DOHH2 (cell line): ENCODE measurements around the gene CLCA2.

Experiments used
- EZH2phosphoT487 ChIP-seq: fragments of 200-600 bp; sonication (generic); IDR thresholded peaks from 2 replicates; pipeline ENCODE4 v1.6.1; 2017; ENCODE audit warnings: borderline replicate concordance, mild to moderate bottlenecking, antibody characterized with exemption, low read length, moderate library complexity, mixed read lengths
- TF ChIP-seq, protein P1 (sequence below): fragments of 200-600 bp; sonication (generic); IDR thresholded peaks from one replicate; pipeline ENCODE4 v1.5.1; 2014; ENCODE audit warnings: antibody characterized with exemption, mild to moderate bottlenecking, low read depth, low read length; ENCODE audit not compliant: poor library complexity, severe bottlenecking

DNA sequence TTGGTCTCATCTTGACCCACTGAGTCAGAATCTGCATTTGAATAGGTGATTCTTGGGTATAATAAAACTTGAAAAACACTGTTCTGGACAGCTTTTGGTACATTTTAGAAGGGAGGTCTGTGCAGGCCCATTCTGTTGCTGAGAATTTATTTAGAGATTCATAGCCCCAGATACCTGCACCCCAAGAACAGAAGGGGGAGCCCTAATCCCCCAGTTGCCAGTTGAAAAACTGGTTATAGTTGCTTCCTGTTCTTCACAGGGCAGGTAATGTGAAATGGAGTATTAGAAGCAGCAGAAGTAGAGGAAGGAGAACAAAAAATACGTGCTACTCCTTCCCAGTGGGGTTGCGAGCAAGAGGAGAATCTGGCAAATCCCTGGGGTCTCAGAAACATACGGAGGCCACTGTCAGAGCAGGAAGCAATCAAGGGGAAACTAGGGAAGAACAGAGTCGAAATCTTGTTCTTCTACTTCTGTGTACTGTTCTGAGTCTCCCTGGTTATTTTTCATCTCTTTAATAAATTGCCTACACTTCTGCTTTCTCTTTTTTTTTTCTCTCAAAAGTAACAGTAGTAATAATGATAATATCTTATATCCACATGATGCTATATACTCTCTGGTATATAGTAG lies 4.6 kb upstream of the CLCA2 start:
- TF ChIP-seq, protein P1, sequence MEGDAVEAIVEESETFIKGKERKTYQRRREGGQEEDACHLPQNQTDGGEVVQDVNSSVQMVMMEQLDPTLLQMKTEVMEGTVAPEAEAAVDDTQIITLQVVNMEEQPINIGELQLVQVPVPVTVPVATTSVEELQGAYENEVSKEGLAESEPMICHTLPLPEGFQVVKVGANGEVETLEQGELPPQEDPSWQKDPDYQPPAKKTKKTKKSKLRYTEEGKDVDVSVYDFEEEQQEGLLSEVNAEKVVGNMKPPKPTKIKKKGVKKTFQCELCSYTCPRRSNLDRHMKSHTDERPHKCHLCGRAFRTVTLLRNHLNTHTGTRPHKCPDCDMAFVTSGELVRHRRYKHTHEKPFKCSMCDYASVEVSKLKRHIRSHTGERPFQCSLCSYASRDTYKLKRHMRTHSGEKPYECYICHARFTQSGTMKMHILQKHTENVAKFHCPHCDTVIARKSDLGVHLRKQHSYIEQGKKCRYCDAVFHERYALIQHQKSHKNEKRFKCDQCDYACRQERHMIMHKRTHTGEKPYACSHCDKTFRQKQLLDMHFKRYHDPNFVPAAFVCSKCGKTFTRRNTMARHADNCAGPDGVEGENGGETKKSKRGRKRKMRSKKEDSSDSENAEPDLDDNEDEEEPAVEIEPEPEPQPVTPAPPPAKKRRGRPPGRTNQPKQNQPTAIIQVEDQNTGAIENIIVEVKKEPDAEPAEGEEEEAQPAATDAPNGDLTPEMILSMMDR: peak; percentile 87
- no peak for TF ChIP-seq EZH2phosphoT487
